NT2/D1 (cell line): ENCODE results near the gene LRFN2.

Source experiments
- DNase-seq: peaks from one replicate; pipeline ENCODE4 v3.0.0-alpha.2; 2011; ENCODE audit warnings: low read depth, low spot score
- H3K27me3 ChIP-seq: 2 replicates; pipeline ENCODE4 v1.6.0; 2011; ENCODE audit warnings: mild to moderate bottlenecking; ENCODE audit not compliant: insufficient read length, insufficient read depth
- H3K36me3 ChIP-seq: 2 replicates; pipeline ENCODE4 v1.6.1; 2011; ENCODE audit warnings: mild to moderate bottlenecking, low read length, mixed read lengths; ENCODE audit not compliant: insufficient read depth, insufficient read length
- H3K4me1 ChIP-seq: 2 replicates; pipeline ENCODE4 v1.5.1; 2011; ENCODE audit not compliant: insufficient read depth, insufficient read length
- H3K4me3 ChIP-seq: 2 replicates; pipeline ENCODE4 v1.5.1; 2011; ENCODE audit warnings: low read depth; ENCODE audit not compliant: insufficient read length
- H3K9ac ChIP-seq: 2 replicates; pipeline ENCODE4 v1.6.0; 2011; ENCODE audit warnings: low read depth; ENCODE audit not compliant: insufficient read length
- H3K9me3 ChIP-seq: 2 replicates; pipeline ENCODE4 v1.5.1; 2011; ENCODE audit warnings: mild to moderate bottlenecking, low read length; ENCODE audit not compliant: insufficient read depth
- SUZ12 ChIP-seq: IDR thresholded peaks from 2 replicates; pipeline ENCODE4 v1.6.1; 2011; ENCODE audit not compliant: insufficient read length, insufficient read depth; ENCODE audit errors: extremely low read depth
- YY1 ChIP-seq: IDR thresholded peaks from 2 replicates; pipeline ENCODE4 v1.6.1; 2011; ENCODE audit not compliant: insufficient read length, insufficient read depth
- ZNF274 ChIP-seq: IDR thresholded peaks from 2 replicates; pipeline ENCODE4 v1.6.1; 2011; ENCODE audit warnings: mild to moderate bottlenecking, low read depth, low read length

The LRFN2 gene

GRCh38 chr6:40346246-40346645 is 240.9 kb downstream of the LRFN2 start:
- no peaks in the 10 kb centered on the region for H3K9me3 ChIP-seq

GRCh38 chr6:40344566-40345167 is 242.5 kb downstream of the LRFN2 start:
- DNase-seq, result no peak
- TF ChIP-seq ZNF274, result no peak
- TF ChIP-seq YY1, result no peak
- TF ChIP-seq SUZ12, result no peak
- Histone ChIP-seq H3K4me1 (peaks cover 22% of the 10 kb centered on the region), H3K9me3 (no peaks in the 10 kb centered on the region), H3K27me3 (no peaks in the 10 kb centered on the region), H3K4me3 (no peak overlapping the region), H3K9ac (no peak overlapping the region), H3K36me3 (no peaks in the 10 kb centered on the region)

More at GRCh38 chr6:40346246-40346645, 240.9 kb downstream of the LRFN2 start:
- no peaks in the 10 kb centered on the region for H3K27me3 ChIP-seq
- peaks cover 26% of the 10 kb centered on the region for H3K4me1 ChIP-seq
- no peak overlapping the region for H3K9ac ChIP-seq
- TF ChIP-seq SUZ12 (no peak), ZNF274 (no peak), YY1 (no peak)
- no peaks in the 10 kb centered on the region for H3K36me3 ChIP-seq
- DNase-seq, result no peak
- no peak overlapping the region for H3K4me3 ChIP-seq

DNA sequence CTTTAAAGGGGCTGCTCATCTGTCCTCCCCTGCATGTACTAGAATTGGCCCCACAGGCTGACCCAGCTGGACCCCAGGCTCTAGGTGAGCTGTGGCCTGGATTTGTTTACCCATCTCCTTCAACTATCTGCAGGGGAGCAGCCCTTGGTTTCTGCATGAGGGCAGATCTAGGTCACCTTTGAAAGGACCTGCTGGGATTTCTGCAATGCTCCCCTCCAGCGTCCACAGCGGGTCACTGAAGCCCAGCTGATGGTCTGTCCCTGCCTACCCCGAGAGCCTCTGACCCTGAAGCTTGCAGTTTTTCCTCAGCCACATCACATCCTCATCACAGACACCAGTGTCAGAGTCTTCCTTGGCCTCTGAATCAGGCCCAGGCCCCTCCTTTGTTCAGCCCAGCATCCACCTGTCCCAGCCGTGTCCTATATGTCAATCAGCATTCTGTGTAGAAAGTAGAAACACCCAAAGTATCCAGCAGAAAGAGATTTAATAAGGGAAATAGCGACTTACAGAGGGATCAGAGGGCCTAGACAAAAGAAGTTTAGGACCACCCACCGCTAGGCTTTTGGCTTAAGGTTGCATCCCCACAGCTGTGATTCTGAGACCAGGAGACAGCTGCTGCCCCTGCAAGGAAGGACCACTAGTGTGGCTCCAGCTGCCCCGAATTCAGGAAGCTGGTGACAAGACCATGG is 243.1 kb downstream of the LRFN2 start:
- Histone ChIP-seq H3K27me3 (no peaks in the 10 kb centered on the region), H3K9ac (no peak overlapping the region), H3K4me3 (no peak overlapping the region), H3K4me1 (peaks cover 22% of the 10 kb centered on the region), H3K36me3 (no peaks in the 10 kb centered on the region), H3K9me3 (no peaks in the 10 kb centered on the region)
- DNase-seq, result no peak
- TF ChIP-seq ZNF274, result no peak
- TF ChIP-seq SUZ12, result no peak
- TF ChIP-seq YY1, result no peak

GRCh38 chr6:40343318-40343876 is 243.8 kb downstream of the LRFN2 start:
- Histone ChIP-seq H3K4me1 (peaks cover 17% of the 10 kb centered on the region), H3K27me3 (no peaks in the 10 kb centered on the region), H3K9me3 (no peaks in the 10 kb centered on the region), H3K36me3 (no peaks in the 10 kb centered on the region), H3K9ac (no peak overlapping the region), H3K4me3 (no peak overlapping the region)
- TF ChIP-seq YY1, result no peak
- no peak for TF ChIP-seq SUZ12
- TF ChIP-seq ZNF274, result no peak
- no peak for DNase-seq

DNA sequence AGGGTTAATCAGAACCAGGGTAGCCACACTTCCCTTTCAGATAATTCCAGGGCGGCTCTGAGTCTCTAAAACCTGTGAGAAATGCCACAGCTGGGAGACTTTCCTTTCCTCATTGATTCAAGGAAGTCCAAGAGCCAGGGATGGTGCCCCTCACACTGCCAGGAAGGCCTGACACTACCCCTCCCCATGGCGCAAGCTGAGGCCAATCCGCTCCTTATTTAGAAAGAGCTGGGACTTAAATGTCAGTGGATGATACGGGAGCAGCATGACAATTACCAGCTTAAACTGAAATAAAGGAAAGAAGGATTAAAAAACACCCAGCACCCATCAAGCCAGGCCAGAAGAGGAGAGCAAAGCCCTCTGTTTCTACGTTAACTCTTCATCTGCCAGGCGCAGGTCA is 244.4 kb downstream of the LRFN2 start:
- TF ChIP-seq SUZ12, result no peak
- TF ChIP-seq YY1, result no peak
- no peak for TF ChIP-seq ZNF274

GRCh38 chr6:40341726-40342125 is 245.4 kb downstream of the LRFN2 start:
- H3K36me3 ChIP-seq, result no peaks in the 10 kb centered on the region
- H3K9me3 ChIP-seq, result no peaks in the 10 kb centered on the region
- no peak overlapping the region for H3K9ac ChIP-seq
- no peaks in the 10 kb centered on the region for H3K27me3 ChIP-seq
- no peak overlapping the region for H3K4me3 ChIP-seq
- TF ChIP-seq ZNF274 (no peak), YY1 (no peak), SUZ12 (no peak)
- H3K4me1 ChIP-seq, result peaks cover 12% of the 10 kb centered on the region
- no peak for DNase-seq

More for the DNA sequence above, 244.4 kb downstream of the LRFN2 start:
- Histone ChIP-seq H3K4me3 (no peak overlapping the region), H3K9me3 (no peaks in the 10 kb centered on the region), H3K9ac (no peak overlapping the region), H3K4me1 (peaks cover 17% of the 10 kb centered on the region), H3K36me3 (no peaks in the 10 kb centered on the region), H3K27me3 (no peaks in the 10 kb centered on the region)
- DNase-seq, result no peak
